PC-3 (cell line): ENCODE data around the gene LINGO1. TPM values are rescaled to one million over a fixed set of nuclear protein-coding genes. Genes with fewer than 3 reads are reported as not detected.

ENCODE experiments used
- ATAC-seq: fragments of 200-7000 bp; cut with Tn5 transposase; 2 replicates; pipeline ENCODE4 v1.9.1; 2020; ENCODE audit warnings: mild to moderate bottlenecking, moderate library complexity
- BruUV-seq: library from RNA; stranded (reverse); fragments of 400-500 nt; replicated peaks from 2 replicates; lab custom pipeline; 2021; lab: Mats Ljungman, UMichigan
- CTCF ChIA-PET: fragments of 300-600 bp; sonication (Branson Sonifier 250); formaldehyde crosslinking; loops from one replicate; lab custom pipeline; 2022; ENCODE audit warnings: antibody characterized with exemption; lab: Charles Lee
- POLR2A ChIA-PET: fragments of 300-600 bp; sonication (Branson Sonifier 250); formaldehyde crosslinking; loops from one replicate; lab custom pipeline; 2022; ENCODE audit warnings: antibody characterized with exemption; ENCODE audit not compliant: unreplicated experiment; lab: Charles Lee
- DNase-seq: peaks from one replicate; pipeline ENCODE4 v3.0.0-alpha.2; 2015
- H2AFZ ChIP-seq: fragments of 300-600 bp; sonication (generic); 2 replicates; pipeline ENCODE4 v1.6.0; 2016; ENCODE audit warnings: antibody characterized with exemption, low read length
- H3F3A ChIP-seq: fragments of 300-600 bp; sonication (generic); one replicate; pipeline ENCODE4 v1.6.0; 2017; ENCODE audit warnings: antibody characterized with exemption, low read length, control low read depth, mild to moderate bottlenecking; ENCODE audit not compliant: unreplicated experiment
- H3K27ac ChIP-seq: fragments of 300-600 bp; sonication (generic); 2 replicates; pipeline ENCODE4 v1.5.1; 2016; ENCODE audit warnings: mild to moderate bottlenecking, low read length
- H3K27me3 ChIP-seq: fragments of 300-600 bp; sonication (generic); 2 replicates; pipeline ENCODE4 v1.6.1; 2016; ENCODE audit warnings: low read length, mixed read lengths
- H3K36me3 ChIP-seq: fragments of 300-600 bp; sonication (generic); 2 replicates; pipeline ENCODE4 v1.6.1; 2016; ENCODE audit warnings: low read depth, mixed run types, low read length, mixed read lengths
- H3K4me1 ChIP-seq: fragments of 300-600 bp; sonication (generic); 2 replicates; pipeline ENCODE4 v1.5.1; 2016; ENCODE audit warnings: low read length; ENCODE audit not compliant: insufficient read depth
- H3K4me2 ChIP-seq: fragments of 300-600 bp; sonication (generic); 2 replicates; pipeline ENCODE4 v1.6.0; 2016; ENCODE audit warnings: low read length
- H3K4me3 ChIP-seq: fragments of 300-600 bp; sonication (generic); 2 replicates; pipeline ENCODE4 v1.5.1; 2016; ENCODE audit warnings: mild to moderate bottlenecking, low read length, mixed read lengths
- H3K79me2 ChIP-seq: fragments of 300-600 bp; sonication (generic); 2 replicates; pipeline ENCODE4 v1.6.1; 2017; ENCODE audit warnings: low read length, mixed read lengths
- H3K9ac ChIP-seq: fragments of 300-600 bp; sonication (generic); 2 replicates; pipeline ENCODE4 v1.6.0; 2016; ENCODE audit warnings: mild to moderate bottlenecking, low read length
- H3K9me2 ChIP-seq: fragments of 300-600 bp; sonication (generic); replicated peaks from 2 replicates; pipeline ENCODE4 v1.6.1; 2016; ENCODE audit warnings: mixed run types, low read length, mixed read lengths
- H3K9me3 ChIP-seq: fragments of 300-600 bp; sonication (generic); 2 replicates; pipeline ENCODE4 v1.6.1; 2016; ENCODE audit warnings: low read length, mixed read lengths
- H4K20me1 ChIP-seq: fragments of 300-600 bp; sonication (generic); 2 replicates; pipeline ENCODE4 v1.6.1; 2016; ENCODE audit warnings: low read length, mixed read lengths
- EZH2 ChIP-seq: fragments of 300-600 bp; sonication (generic); IDR thresholded peaks from one replicate; pipeline ENCODE4 v1.6.1; 2017; ENCODE audit warnings: antibody characterized with exemption, mild to moderate bottlenecking, low read length; ENCODE audit not compliant: unreplicated experiment
- EZH2phosphoT487 ChIP-seq: fragments of 300-600 bp; sonication (generic); IDR thresholded peaks from 2 replicates; pipeline ENCODE4 v1.6.1; 2018; ENCODE audit warnings: mild to moderate bottlenecking, antibody characterized with exemption, low read length, borderline replicate concordance
- intact Hi-C: fragments of 100-400 bp; cut with micrococcal nuclease; formaldehyde crosslinking; loops from 2 replicates; pipeline ENCODE4 v1.9.0; 2023
- total RNA-seq: library from RNA; depleted of rRNA; stranded (reverse); fragments of >200 nt; gene quantifications from 2 replicates; pipeline ENCODE4 v1.2.3, GENCODE V29; 2014
- TF ChIP-seq, protein P1 (sequence below): fragments of 300-600 bp; sonication (generic); conservative IDR thresholded peaks from 2 replicates; pipeline ENCODE4 v1.5.1; 2017; ENCODE audit warnings: antibody characterized with exemption, low read depth, mild to moderate bottlenecking, low read length

LINGO1 gene
- total RNA-seq, 1 experiment from 2014 or later, result not detected

DNA sequence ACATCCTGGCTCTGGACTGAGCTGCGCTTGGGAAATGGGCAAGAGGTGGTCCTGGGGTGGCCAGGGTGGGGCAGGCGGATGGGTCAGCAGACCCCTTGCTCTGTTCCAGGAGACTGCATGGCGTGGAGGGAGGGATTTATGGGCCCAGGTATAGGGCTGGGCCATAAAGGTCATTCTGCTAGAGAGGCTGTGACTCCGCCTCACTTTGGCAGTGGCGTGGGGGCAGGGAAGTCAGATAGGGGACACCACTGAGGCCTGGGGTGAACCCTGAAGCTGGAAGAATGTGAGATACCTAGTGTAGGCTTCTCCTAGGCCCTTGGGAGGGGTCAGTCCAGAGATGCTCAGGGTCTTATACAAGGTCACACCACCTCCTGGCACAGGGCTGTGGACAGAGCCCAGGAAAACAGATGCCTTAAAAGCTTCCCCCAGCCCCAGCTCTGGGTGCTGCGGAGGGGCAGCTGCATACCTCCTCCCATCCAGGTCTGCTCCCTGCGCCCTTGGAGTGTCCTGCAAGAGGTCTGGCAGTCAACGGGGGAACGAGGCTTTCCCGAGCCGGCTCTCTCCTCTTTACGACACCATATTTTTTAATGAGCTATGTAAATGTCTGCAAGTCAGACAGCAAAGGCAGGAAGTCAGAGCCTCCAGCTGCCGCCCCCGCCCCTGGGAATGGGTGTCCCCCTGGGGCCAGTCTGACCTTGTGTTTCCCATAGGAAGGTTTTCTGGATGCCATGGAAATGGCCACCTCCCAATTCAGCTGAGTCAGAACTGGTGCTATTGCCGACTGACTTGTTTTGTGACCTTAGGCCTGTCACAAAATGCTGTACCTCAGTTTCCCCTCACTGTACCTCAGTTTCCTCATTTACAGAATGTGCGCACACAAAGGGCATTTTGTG, 26.3 kb downstream of the LINGO1 start:
- ATAC-seq (no peak), DNase-seq (no peak)
- Histone ChIP-seq H3K4me3 (no peak overlapping the region), H3F3A (no peaks in the 10 kb centered on the region), H3K36me3 (no peaks in the 10 kb centered on the region), H3K79me2 (no peaks in the 10 kb centered on the region), H3K9ac (no peak overlapping the region), H3K27me3 (no peaks in the 10 kb centered on the region), H3K4me2 (no peak overlapping the region), H3K27ac (no peak overlapping the region), H2AFZ (no peak overlapping the region), H3K9me3 (no peaks in the 10 kb centered on the region), H3K4me1 (peaks cover 6% of the 10 kb centered on the region; the same call in 1 of the 2 replicates), H4K20me1 (no peaks in the 10 kb centered on the region), H3K9me2 (no peaks in the 10 kb centered on the region)
- CTCF ChIA-PET, result no interaction called here
- TF ChIP-seq, protein P1, sequence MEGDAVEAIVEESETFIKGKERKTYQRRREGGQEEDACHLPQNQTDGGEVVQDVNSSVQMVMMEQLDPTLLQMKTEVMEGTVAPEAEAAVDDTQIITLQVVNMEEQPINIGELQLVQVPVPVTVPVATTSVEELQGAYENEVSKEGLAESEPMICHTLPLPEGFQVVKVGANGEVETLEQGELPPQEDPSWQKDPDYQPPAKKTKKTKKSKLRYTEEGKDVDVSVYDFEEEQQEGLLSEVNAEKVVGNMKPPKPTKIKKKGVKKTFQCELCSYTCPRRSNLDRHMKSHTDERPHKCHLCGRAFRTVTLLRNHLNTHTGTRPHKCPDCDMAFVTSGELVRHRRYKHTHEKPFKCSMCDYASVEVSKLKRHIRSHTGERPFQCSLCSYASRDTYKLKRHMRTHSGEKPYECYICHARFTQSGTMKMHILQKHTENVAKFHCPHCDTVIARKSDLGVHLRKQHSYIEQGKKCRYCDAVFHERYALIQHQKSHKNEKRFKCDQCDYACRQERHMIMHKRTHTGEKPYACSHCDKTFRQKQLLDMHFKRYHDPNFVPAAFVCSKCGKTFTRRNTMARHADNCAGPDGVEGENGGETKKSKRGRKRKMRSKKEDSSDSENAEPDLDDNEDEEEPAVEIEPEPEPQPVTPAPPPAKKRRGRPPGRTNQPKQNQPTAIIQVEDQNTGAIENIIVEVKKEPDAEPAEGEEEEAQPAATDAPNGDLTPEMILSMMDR, result no peak
- no peak for TF ChIP-seq EZH2phosphoT487
- TF ChIP-seq EZH2, result no peak
- POLR2A ChIA-PET, result no interaction called here
- BruUV-seq, result no TSS peak
- intact Hi-C loops, result no loop called here

- no peaks in the 10 kb centered on the region for H3K36me3 ChIP-seq
- BruUV-seq, result no TSS peak
- ChIA-PET CTCF (no interaction called here), POLR2A (no interaction called here)
- H2AFZ ChIP-seq, result no peak overlapping the region
- ATAC-seq (no peak), DNase-seq (no peak)
- H3F3A ChIP-seq, result no peaks in the 10 kb centered on the region
- no peaks in the 10 kb centered on the region for H3K27me3 ChIP-seq
- H4K20me1 ChIP-seq, result no peaks in the 10 kb centered on the region
- no peaks in the 10 kb centered on the region for H3K9me2 ChIP-seq
- peaks cover 6% of the 10 kb centered on the region; the same call in 1 of the 2 replicates for H3K4me1 ChIP-seq
- TF ChIP-seq EZH2phosphoT487 (no peak), EZH2 (no peak)
- no peak overlapping the region for H3K4me2 ChIP-seq
- no peak overlapping the region for H3K9ac ChIP-seq
- H3K27ac ChIP-seq, result no peak overlapping the region
- no peaks in the 10 kb centered on the region for H3K79me2 ChIP-seq
- intact Hi-C loops, result no loop called here
- no peak overlapping the region for H3K4me3 ChIP-seq
- H3K9me3 ChIP-seq, result no peaks in the 10 kb centered on the region
Observed at GRCh38 chr15:77605547-77605946, 27.2 kb downstream of the LINGO1 start.

DNA sequence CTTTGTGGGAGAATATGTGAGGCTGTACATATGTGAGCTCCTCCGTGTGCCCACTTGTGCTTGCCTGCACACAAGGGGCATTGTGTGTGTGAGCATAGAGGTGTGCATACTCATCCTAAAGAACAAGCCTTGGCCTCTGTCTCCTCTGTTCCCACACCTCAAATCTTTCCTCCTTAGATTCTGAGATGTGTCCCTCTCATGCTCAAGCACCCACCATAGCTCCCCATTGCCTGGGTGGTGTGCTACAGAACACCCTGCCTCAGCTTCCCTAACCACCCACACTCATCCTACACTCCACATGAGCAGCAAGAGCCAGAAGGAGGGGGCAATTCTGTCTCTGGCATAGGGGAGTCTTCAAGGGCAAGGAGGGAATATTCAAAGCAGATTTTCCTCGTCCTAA, 27.7 kb downstream of the LINGO1 start:
- ATAC-seq, result no peak
- CTCF ChIA-PET, result no interaction called here
- no peak overlapping the region for H2AFZ ChIP-seq

More for the DNA sequence above, 27.7 kb downstream of the LINGO1 start:
- intact Hi-C loops, result no loop called here
- POLR2A ChIA-PET, result no interaction called here
- Histone ChIP-seq H3K36me3 (no peaks in the 10 kb centered on the region), H3K9me2 (no peaks in the 10 kb centered on the region), H3K4me1 (peaks cover 6% of the 10 kb centered on the region; the same call in 1 of the 2 replicates), H4K20me1 (no peaks in the 10 kb centered on the region), H3K9me3 (no peaks in the 10 kb centered on the region), H3K27me3 (no peaks in the 10 kb centered on the region), H3K9ac (no peak overlapping the region), H3F3A (no peaks in the 10 kb centered on the region), H3K4me2 (no peak overlapping the region), H3K4me3 (no peak overlapping the region), H3K27ac (no peak overlapping the region), H3K79me2 (no peaks in the 10 kb centered on the region)
- no TSS peak for BruUV-seq
- no peak for DNase-seq
- TF ChIP-seq EZH2 (no peak), EZH2phosphoT487 (no peak)
- TF ChIP-seq, protein P1, result no peak
